ENCODE measurements around the gene NFE2L2. TPM values are rescaled to one million over a fixed set of nuclear protein-coding genes. Genes with fewer than 3 reads are reported as not detected.
A peak's percentile ranks its signal among the peaks of the same experiment; 100 is the strongest.

Gene NFE2L2
- total RNA-seq, 6 experiments from 2014 or later = 27.9 to 83.6 (median 35.6) TPM

DNA sequence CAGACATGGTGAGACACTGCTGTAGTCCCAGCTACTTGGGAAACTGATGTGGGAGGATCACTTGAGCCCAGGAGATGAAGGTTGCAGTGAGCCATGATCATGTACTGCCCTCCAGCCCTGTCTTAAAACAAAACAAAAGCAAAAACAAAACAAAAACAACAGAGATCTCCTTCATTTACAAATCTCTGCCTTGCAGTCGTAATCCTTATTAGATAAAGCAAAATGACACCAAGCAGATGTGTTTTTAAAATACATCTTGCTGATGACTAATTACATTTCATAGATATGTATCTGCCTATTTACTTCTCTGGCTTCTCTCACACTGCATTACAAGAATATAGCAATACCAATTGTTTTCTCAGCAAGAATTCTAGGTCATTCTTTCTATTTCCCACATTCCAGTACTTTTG, 22.8 kb downstream of the NFE2L2 start:
- intact Hi-C loops (cut with DNase I) = no loop called here
- ATAC-seq = no peak

DNA sequence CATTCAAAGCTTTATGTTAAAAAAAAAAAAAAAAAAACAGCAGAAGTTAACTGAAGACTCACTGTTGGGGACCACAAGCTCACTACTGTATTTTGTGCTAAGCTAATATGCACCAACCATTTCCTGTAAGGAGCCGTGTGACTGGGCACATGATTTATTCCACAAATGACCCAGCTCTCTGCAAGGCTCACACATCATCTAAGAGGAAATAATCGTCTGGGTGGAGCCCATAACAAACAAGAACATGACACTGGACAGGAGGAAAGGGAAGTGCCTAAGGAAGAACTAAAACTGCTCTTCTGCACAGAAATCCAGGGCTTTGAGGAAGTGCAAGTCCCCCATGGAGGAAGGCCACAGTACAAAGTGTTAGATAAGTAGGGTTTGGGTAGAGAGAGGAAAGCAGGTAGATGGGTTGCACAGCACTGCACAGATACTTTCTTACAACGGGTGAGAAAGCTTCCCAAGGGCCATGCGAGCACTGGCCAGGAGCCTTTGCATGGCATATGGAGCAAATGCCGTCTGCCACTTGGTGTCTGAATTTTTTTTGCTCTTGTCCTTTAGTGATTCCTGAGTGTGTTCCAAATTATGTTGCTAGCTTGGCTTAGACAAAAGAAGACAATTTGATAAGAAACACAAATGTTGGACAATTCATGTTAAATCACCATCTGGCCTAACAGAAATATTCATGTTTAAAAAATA, 24.4 kb downstream of the NFE2L2 start:
- TF ChIP-seq POLR2A (IDR thresholded peaks at IDR 0.05) = peak; percentile 59
- TF ChIP-seq CTCF (IDR thresholded peaks at IDR 0.05) = no peak
- no peaks in the 10 kb centered on the region for H3K36me3 ChIP-seq
- peak overlapping the region; percentile 48 to 83 (median 52) for H3K27ac ChIP-seq
- no peaks in the 10 kb centered on the region for H3K27me3 ChIP-seq
- ATAC-seq (peak; percentile 70 to 79 (median 73)), DNase-seq (no peak)
- H3K4me3 ChIP-seq = no peak overlapping the region
- no peaks in the 10 kb centered on the region for H3K9me3 ChIP-seq
- 35% methylated on average over 5 of the region's 5 CpGs for WGBS (ENCODE audit: insufficient coverage, low coverage, low lambda C conversion rate, missing lambda C conversion rate)
- peaks cover 0 to 72% (median 25%) of the 10 kb centered on the region in 4 donors for H3K4me1 ChIP-seq
- intact Hi-C loops (cut with DNase I) = no loop called here

More for the DNA sequence above, 22.8 kb downstream of the NFE2L2 start:
- H3K9me3 ChIP-seq = no peaks in the 10 kb centered on the region
- peaks cover 0 to 85% (median 33%) of the 10 kb centered on the region in 4 donors for H3K4me1 ChIP-seq
- H3K4me3 ChIP-seq = no peak overlapping the region
- WGBS (ENCODE audit: insufficient coverage, low coverage, low lambda C conversion rate, missing lambda C conversion rate) = 88% methylated on average over 1 of the region's 1 CpG
- H3K36me3 ChIP-seq = no peaks in the 10 kb centered on the region
- peak overlapping the region; percentile 13 to 83 (median 52) for H3K27ac ChIP-seq
- no peaks in the 10 kb centered on the region for H3K27me3 ChIP-seq
- TF ChIP-seq CTCF (IDR thresholded peaks at IDR 0.05) (no peak), POLR2A (IDR thresholded peaks at IDR 0.05) (no peak)
- DNase-seq = no peak

GRCh38 chr2:177239053-177239452, 25.5 kb downstream of the NFE2L2 start:
- H3K27ac ChIP-seq = peak overlapping the region in 2 of 3 donors; percentile 52 to 65

DNA sequence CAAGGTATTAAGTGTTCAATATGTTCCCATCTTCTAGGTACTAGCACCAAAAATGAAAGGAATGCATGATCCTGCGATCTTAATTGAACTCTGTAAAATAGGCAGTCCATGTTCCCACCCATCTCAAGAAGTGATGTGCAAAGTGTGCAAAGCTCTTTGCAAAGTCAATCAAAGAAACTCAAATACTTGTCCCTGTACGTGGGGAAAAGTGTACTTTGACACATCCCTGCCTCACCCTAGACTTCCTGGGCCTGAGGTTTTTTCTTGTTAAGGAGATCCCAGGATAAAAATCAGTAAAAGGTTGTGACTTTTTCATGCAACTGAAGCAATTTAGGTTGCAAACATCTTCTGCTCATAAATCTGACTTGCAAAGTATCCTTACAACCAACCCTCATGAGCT, 26.6 kb downstream of the NFE2L2 start:
- no peak overlapping the region for H3K27ac ChIP-seq
- no peak overlapping the region for H3K4me3 ChIP-seq
- intact Hi-C loops (cut with DNase I) = no loop called here
- peaks cover 0 to 77% (median 21%) of the 10 kb centered on the region in 4 donors for H3K4me1 ChIP-seq
- TF ChIP-seq CTCF (IDR thresholded peaks at IDR 0.05) = no peak
- no peak for TF ChIP-seq POLR2A (IDR thresholded peaks at IDR 0.05)
- 36% methylated on average over 2 of the region's 2 CpGs for WGBS (ENCODE audit: insufficient coverage, low coverage, low lambda C conversion rate, missing lambda C conversion rate)
- H3K27me3 ChIP-seq = no peaks in the 10 kb centered on the region
- peaks cover 0 to 17% (median 7%) of the 10 kb centered on the region in 4 donors for H3K36me3 ChIP-seq
- no peak for DNase-seq
- ATAC-seq = no peak
- H3K9me3 ChIP-seq = no peaks in the 10 kb centered on the region

More at GRCh38 chr2:177239053-177239452, 25.5 kb downstream of the NFE2L2 start:
- DNase-seq (no peak), ATAC-seq (no peak)
- TF ChIP-seq POLR2A (IDR thresholded peaks at IDR 0.05) (no peak), CTCF (IDR thresholded peaks at IDR 0.05) (no peak)
- intact Hi-C loops (cut with DNase I) = no loop called here
- H3K4me1 ChIP-seq = peaks cover 0 to 77% (median 25%) of the 10 kb centered on the region in 4 donors
- WGBS (ENCODE audit: insufficient coverage, low coverage, low lambda C conversion rate, missing lambda C conversion rate) = 87% methylated on average over 6 of the region's 6 CpGs
- H3K27me3 ChIP-seq = no peaks in the 10 kb centered on the region
- H3K4me3 ChIP-seq = no peak overlapping the region
- H3K36me3 ChIP-seq = peaks cover 0 to 6% (median under 1%) of the 10 kb centered on the region in 4 donors
- H3K9me3 ChIP-seq = no peaks in the 10 kb centered on the region
